ENCODE measurements around the gene GRK5. TPM values are rescaled to one million over a fixed set of nuclear protein-coding genes. Genes with fewer than 3 reads are reported as not detected.

GRK5 gene
- total and polyA plus RNA-seq, 7 donors: 7.9 to 32.4 (median 19.8) TPM

DNA sequence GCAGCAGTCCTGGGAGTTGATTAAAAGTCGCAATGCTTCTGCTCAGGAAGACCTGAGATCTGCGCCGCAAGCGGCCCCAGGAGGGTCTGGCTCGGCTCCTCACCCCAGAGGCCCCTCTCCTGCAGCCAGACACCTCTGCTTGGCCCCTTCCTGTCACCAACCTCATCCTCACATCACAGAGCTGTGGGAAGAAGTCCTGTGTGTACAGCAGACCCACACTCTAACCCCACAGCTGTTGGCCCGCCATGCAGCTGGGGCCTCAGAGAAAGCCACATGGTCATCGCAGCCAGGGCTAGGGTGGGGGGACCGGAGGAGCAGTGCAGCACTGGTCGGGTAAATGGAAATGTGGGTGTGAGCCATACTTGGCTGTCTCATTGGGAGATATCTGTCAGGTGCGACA lies 237.5 kb downstream of the GRK5 start:
- intact Hi-C loops (cut with DNase I): loop anchor here (1.0 to 5.0 kb wide), 2 partner anchors 42 to 246 kb away; no protein-coding TSS in a partner anchor
- Histone ChIP-seq H3K27me3 (no peaks in the 10 kb centered on the region), H3K4me3 (no peak overlapping the region), H3K9me3 (no peaks in the 10 kb centered on the region), H3K36me3 (peaks cover 0 to 27% (median 14%) of the 10 kb centered on the region in 4 donors), H3K27ac (no peak overlapping the region), H3K4me1 (peaks cover 0 to 36% (median 21%) of the 10 kb centered on the region in 4 donors)
- no peak for DNase-seq
- TF ChIP-seq POLR2A (IDR thresholded peaks at IDR 0.05) (no peak), EP300 (IDR thresholded peaks at IDR 0.05) (no peak), POLR2AphosphoS5 (IDR thresholded peaks at IDR 0.05) (no peak)
- TF ChIP-seq, protein P1, sequence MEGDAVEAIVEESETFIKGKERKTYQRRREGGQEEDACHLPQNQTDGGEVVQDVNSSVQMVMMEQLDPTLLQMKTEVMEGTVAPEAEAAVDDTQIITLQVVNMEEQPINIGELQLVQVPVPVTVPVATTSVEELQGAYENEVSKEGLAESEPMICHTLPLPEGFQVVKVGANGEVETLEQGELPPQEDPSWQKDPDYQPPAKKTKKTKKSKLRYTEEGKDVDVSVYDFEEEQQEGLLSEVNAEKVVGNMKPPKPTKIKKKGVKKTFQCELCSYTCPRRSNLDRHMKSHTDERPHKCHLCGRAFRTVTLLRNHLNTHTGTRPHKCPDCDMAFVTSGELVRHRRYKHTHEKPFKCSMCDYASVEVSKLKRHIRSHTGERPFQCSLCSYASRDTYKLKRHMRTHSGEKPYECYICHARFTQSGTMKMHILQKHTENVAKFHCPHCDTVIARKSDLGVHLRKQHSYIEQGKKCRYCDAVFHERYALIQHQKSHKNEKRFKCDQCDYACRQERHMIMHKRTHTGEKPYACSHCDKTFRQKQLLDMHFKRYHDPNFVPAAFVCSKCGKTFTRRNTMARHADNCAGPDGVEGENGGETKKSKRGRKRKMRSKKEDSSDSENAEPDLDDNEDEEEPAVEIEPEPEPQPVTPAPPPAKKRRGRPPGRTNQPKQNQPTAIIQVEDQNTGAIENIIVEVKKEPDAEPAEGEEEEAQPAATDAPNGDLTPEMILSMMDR (IDR thresholded peaks at IDR 0.05): no peak
- WGBS, 2 donors: 78 to 84% methylated on average over 10 of the region's 10 CpGs

DNA sequence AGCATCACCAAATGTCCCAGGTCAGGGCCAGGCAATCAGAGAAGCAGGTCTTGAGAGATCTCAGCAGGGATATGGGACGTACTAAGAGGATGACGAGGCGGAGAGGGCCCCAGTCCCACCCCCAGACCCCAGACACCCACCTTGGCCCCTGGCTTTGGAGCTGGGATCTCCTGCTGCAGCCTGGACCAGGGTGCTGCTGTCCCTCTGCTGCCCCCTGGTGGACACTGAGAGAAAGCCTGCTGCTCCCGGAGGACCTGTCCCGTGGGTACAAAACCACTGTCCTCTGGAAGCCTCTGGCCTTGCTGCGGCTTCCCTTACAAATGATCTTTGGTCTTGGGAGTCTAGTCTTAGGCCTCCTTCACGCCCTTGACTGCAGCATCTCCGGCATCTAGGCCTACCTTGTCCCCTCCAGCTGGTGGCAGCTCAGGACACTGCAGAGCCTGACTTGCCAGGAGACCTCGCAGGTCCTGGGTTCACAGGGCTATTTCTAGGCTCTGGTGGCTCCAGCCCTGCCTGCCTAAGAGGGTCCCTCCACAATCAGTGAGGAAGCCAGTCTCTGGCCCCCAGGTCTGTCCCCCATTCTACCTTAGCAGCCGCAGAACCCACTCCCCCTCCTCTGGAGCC lies 238.1 kb downstream of the GRK5 start:
- Histone ChIP-seq H3K4me3 (no peak overlapping the region), H3K27me3 (no peaks in the 10 kb centered on the region), H3K4me1 (peaks cover 0 to 41% (median 27%) of the 10 kb centered on the region in 4 donors), H3K27ac (no peak overlapping the region), H3K36me3 (peaks cover 0 to 27% (median 14%) of the 10 kb centered on the region in 4 donors), H3K9me3 (no peaks in the 10 kb centered on the region)
- TF ChIP-seq POLR2AphosphoS5 (IDR thresholded peaks at IDR 0.05): peak in 1 of 4 donors; percentile 12
- no peak for TF ChIP-seq EP300 (IDR thresholded peaks at IDR 0.05)
- TF ChIP-seq, protein P1 (IDR thresholded peaks at IDR 0.05): peak; percentile 77 to 99 (median 90)
- intact Hi-C loops (cut with DNase I): loop anchor here (1.0 to 5.0 kb wide), 2 partner anchors 42 to 246 kb away; no protein-coding TSS in a partner anchor
- WGBS, 2 donors: 21 to 35% methylated on average over 10 of the region's 10 CpGs
- peak; percentile 93 for DNase-seq

DNA sequence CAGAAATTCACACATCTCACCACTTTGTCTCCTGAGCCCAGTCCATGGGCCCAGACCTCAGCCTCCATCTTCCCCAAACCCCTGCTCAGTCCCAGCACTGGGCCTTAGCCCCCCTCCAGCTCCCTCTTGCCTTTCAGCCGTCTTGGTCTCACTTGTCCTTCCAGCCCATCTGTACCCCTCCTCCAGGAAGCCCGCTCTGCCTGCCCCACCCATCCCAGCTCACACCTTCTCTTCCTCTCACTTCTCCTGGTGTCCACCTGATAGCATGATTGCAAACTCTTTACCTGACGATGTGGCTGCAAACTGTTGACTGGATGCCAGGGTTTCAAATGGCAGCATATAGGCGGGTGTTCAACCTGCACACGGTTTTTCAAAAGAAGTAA lies 238.6 kb downstream of the GRK5 start:
- Histone ChIP-seq H3K27ac (no peak overlapping the region), H3K4me3 (no peak overlapping the region), H3K4me1 (peaks cover 0 to 45% (median 27%) of the 10 kb centered on the region in 4 donors), H3K36me3 (peaks cover 0 to 27% (median 14%) of the 10 kb centered on the region in 4 donors), H3K9me3 (no peaks in the 10 kb centered on the region), H3K27me3 (no peaks in the 10 kb centered on the region)
- no peak for DNase-seq
- WGBS, 2 donors: 47 to 84% methylated on average over 5 of the region's 5 CpGs
- TF ChIP-seq POLR2AphosphoS5 (IDR thresholded peaks at IDR 0.05): no peak
- no peak for TF ChIP-seq POLR2A (IDR thresholded peaks at IDR 0.05)
- TF ChIP-seq EP300 (IDR thresholded peaks at IDR 0.05): no peak
- TF ChIP-seq, protein P1 (IDR thresholded peaks at IDR 0.05): no peak
- intact Hi-C loops (cut with DNase I): loop anchor here (1.0 to 5.0 kb wide), 2 partner anchors 41 to 247 kb away; no protein-coding TSS in a partner anchor

DNA sequence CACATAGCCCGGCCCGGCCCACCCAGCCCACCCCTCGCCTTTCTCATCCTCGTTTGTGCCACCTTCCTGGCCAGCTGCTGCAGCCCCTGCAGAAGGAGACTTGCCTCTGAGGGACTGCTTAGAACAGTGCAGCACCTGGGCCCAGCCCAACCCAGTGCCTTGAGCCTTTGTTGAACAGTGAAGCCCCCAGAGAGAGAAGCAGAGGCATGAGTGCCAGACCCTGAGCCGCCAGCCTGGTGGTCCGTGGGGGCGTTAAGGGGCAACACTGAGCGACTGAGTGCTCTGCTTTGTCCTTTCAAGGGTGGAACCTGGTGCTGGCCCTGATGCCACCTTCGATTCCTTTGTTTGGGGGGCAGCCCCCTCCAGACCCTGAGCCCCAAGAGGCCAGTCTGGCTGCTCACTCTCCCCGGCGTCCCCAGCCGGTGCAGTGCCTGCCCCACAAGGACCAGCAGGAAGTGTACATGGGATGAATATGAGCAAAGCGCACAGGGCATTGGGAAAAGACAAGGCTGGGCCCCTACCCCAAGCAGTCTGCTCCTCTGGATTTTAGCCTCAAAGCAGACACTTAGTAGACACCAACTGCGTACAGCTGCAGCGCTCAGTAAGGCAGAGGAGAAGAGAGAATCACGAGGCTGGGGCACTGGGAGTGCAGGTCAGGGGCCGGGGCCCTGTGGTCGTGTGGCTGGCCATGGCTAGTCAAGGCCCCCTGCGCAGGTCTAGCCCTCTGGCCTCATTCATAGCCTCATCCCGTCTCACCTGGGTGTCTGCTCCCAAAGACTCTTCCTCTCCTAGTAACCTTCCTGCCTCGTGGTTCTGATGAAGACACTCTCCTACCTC lies 239.3 kb downstream of the GRK5 start:
- no peaks in the 10 kb centered on the region for H3K27me3 ChIP-seq
- H3K4me3 ChIP-seq: no peak overlapping the region
- WGBS, 2 donors: 88 to 95% methylated on average over 21 of the region's 21 CpGs
- peaks cover 0 to 45% (median 22%) of the 10 kb centered on the region in 4 donors for H3K4me1 ChIP-seq
- DNase-seq: no peak
- TF ChIP-seq EP300 (IDR thresholded peaks at IDR 0.05) (no peak), POLR2A (IDR thresholded peaks at IDR 0.05) (no peak), POLR2AphosphoS5 (IDR thresholded peaks at IDR 0.05) (no peak)
- TF ChIP-seq, protein P1 (IDR thresholded peaks at IDR 0.05): no peak
- no peaks in the 10 kb centered on the region for H3K9me3 ChIP-seq
- intact Hi-C loops (cut with DNase I): loop anchor here (5.0 kb wide), 1 partner anchor 41 kb away; no protein-coding TSS in a partner anchor
- H3K27ac ChIP-seq: no peak overlapping the region
- peaks cover 0 to 27% (median 12%) of the 10 kb centered on the region in 4 donors for H3K36me3 ChIP-seq

Measured in sigmoid colon (tissue), 7 donors.